GM23338 (cell line): ENCODE measurements around the gene CASP6. TPM values are rescaled to one million over a fixed set of nuclear protein-coding genes. Genes with fewer than 3 reads are reported as not detected.

Source experiments
- ATAC-seq: fragments of 200-7000 bp; cut with Tn5 transposase; 3 replicates; pipeline ENCODE4 v1.9.1; 2020
- DNase-seq: peaks from one replicate; pipeline ENCODE4 v3.0.0-alpha.2; 2015; ENCODE audit warnings: low spot score
- H2AFZ ChIP-seq: fragments of 200-600 bp; sonication (generic); 2 replicates; pipeline ENCODE4 v1.8.0; 2016; ENCODE audit warnings: antibody characterized with exemption, mild to moderate bottlenecking, moderate library complexity
- H3F3A ChIP-seq: fragments of 200-600 bp; sonication (generic); replicated peaks from 2 replicates; pipeline ENCODE4 v1.8.0; 2017; ENCODE audit warnings: antibody characterized with exemption, mixed run types, low read depth
- H3K27ac ChIP-seq: fragments of 200-600 bp; sonication (generic); 2 replicates; pipeline ENCODE4 v1.6.1; 2016; ENCODE audit warnings: low read depth
- H3K27me3 ChIP-seq: fragments of 200-600 bp; sonication (generic); 2 replicates; pipeline ENCODE4 v1.8.0; 2016; ENCODE audit warnings: mild to moderate bottlenecking, mixed run types, moderate library complexity; ENCODE audit not compliant: insufficient read depth
- H3K36me3 ChIP-seq: fragments of 200-600 bp; sonication (generic); 2 replicates; pipeline ENCODE4 v1.8.0; 2016; ENCODE audit warnings: mild to moderate bottlenecking; ENCODE audit not compliant: insufficient read depth
- H3K4me1 ChIP-seq: fragments of 200-600 bp; sonication (generic); 2 replicates; pipeline ENCODE4 v1.8.0; 2016; ENCODE audit warnings: mild to moderate bottlenecking, moderate library complexity; ENCODE audit not compliant: insufficient read depth
- H3K4me2 ChIP-seq: fragments of 200-600 bp; sonication (generic); 2 replicates; pipeline ENCODE4 v1.7.1; 2017; ENCODE audit warnings: mixed run types
- H3K4me3 ChIP-seq: fragments of 200-600 bp; sonication (generic); 2 replicates; pipeline ENCODE4 v1.6.1; 2016; ENCODE audit warnings: mixed run types
- H3K79me2 ChIP-seq: fragments of 200-600 bp; sonication (generic); replicated peaks from 2 replicates; pipeline ENCODE4 v1.8.0; 2017; ENCODE audit warnings: mild to moderate bottlenecking; ENCODE audit not compliant: insufficient read depth
- H3K9me2 ChIP-seq: fragments of 200-600 bp; sonication (generic); 2 replicates; pipeline ENCODE4 v1.8.0; 2017; ENCODE audit not compliant: insufficient read depth
- H4K20me1 ChIP-seq: fragments of 200-600 bp; sonication (generic); replicated peaks from 2 replicates; pipeline ENCODE4 v1.8.0; 2017; ENCODE audit warnings: mild to moderate bottlenecking; ENCODE audit not compliant: insufficient read depth
- H3K27ac Mint-ChIP-seq: 2 replicates; pipeline ENCODE4 v1.8.0; 2020; ENCODE audit warnings: inconsistent platforms, mild to moderate bottlenecking, moderate library complexity, mixed read lengths
- H3K27me3 Mint-ChIP-seq: 3 replicates; pipeline ENCODE4 v1.8.0; 2022; ENCODE audit warnings: low read depth, mild to moderate bottlenecking, moderate library complexity, mixed read lengths, inconsistent platforms; ENCODE audit not compliant: insufficient read depth, poor library complexity
- H3K36me3 Mint-ChIP-seq: 3 replicates; pipeline ENCODE4 v1.8.0; 2021; ENCODE audit warnings: low read depth, mild to moderate bottlenecking, inconsistent platforms, moderate library complexity, mixed read lengths
- H3K4me1 Mint-ChIP-seq: 3 replicates; pipeline ENCODE4 v1.8.0; 2020; ENCODE audit warnings: mild to moderate bottlenecking, inconsistent platforms, mixed read lengths
- H3K4me3 Mint-ChIP-seq: 3 replicates; pipeline ENCODE4 v1.8.0; 2021; ENCODE audit warnings: moderate library complexity, mild to moderate bottlenecking, inconsistent platforms, mixed read lengths
- H3K9me3 Mint-ChIP-seq: 3 replicates; pipeline ENCODE4 v1.8.0; 2020; ENCODE audit warnings: moderate library complexity, mild to moderate bottlenecking, inconsistent platforms, mixed read lengths
- CREB1 ChIP-seq: fragments of 250-450 bp; sonication (Bioruptor Pico); IDR thresholded peaks from 2 replicates; pipeline ENCODE4 v1.5.0; 2020; ENCODE audit warnings: low read depth, mild to moderate bottlenecking, moderate library complexity
- EZH2 ChIP-seq: fragments of 200-600 bp; sonication (generic); IDR thresholded peaks from one replicate; pipeline ENCODE4 v1.8.0; 2017; ENCODE audit warnings: antibody characterized with exemption, mild to moderate bottlenecking, low read depth; ENCODE audit not compliant: unreplicated experiment
- JUNB ChIP-seq: IDR thresholded peaks from one replicate; pipeline ENCODE4 v1.6.1; 2016; ENCODE audit warnings: antibody characterized with exemption; ENCODE audit not compliant: unreplicated experiment
- NANOG ChIP-seq: IDR thresholded peaks from 2 replicates; pipeline ENCODE4 v1.6.1; 2016; ENCODE audit warnings: antibody characterized with exemption, borderline replicate concordance
- STAT1 ChIP-seq: IDR thresholded peaks from one replicate; pipeline ENCODE4 v1.6.1; 2016; ENCODE audit warnings: antibody characterized with exemption; ENCODE audit not compliant: unreplicated experiment
- ZNF331 ChIP-seq: fragments of 250-450 bp; sonication (Bioruptor Pico); IDR thresholded peaks from 2 replicates; pipeline ENCODE4 v1.5.0; 2020; ENCODE audit warnings: low read depth, mild to moderate bottlenecking, moderate library complexity
- polyA plus RNA-seq: library from polyadenylated mRNA; unstranded; fragments of >200 nt; fragmentation: Nextera tagmentation; extraction: Ambion mirVana; gene quantifications from 2 replicates; pipeline ENCODE4 v1.2.1, GENCODE V29; 2016
- total RNA-seq: library from RNA; depleted of rRNA; stranded (reverse); fragments of >200 nt; shearing (Covaris generic); gene quantifications from 2 replicates; pipeline ENCODE4 v1.2.3, GENCODE V29; 2014
- TF ChIP-seq, protein P1 (sequence below): IDR thresholded peaks from 2 replicates; pipeline ENCODE4 v1.6.1; 2016; ENCODE audit warnings: antibody characterized with exemption
- TF ChIP-seq, protein P2 (sequence below): IDR thresholded peaks from one replicate; pipeline ENCODE4 v1.6.1; 2018; ENCODE audit warnings: antibody characterized with exemption; ENCODE audit not compliant: unreplicated experiment

CASP6 gene
- total and polyA plus RNA-seq, 2 experiments from 2014 or later: 30.5 to 35.4 TPM

DNA sequence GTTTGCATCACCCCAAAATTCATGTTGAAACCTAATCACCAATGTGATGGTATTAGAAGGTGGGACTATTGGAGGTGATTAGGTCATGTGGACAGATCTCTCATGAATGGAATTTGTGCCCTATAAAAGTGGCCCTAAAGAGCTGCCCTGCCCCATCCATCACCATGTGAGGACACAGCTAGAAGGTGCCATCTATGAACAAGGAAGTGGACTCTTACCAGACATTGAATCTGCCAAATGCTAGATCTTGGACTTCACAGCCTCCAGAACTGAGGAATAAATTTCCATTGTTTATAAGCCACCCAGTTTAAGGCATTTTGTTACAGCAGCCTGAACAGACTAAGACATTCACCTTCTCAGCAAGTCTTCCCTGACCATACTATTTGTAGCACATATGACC lies 19.1 kb upstream of the CASP6 start:
- Mint-ChIP-seq H3K9me3 (no peaks in the 10 kb centered on the region), H3K27ac (no peak overlapping the region), H3K4me3 (no peak overlapping the region), H3K4me1 (peaks cover 5% of the 10 kb centered on the region; the same call in 2 of the 3 replicates), H3K27me3 (no peaks in the 10 kb centered on the region), H3K36me3 (peaks cover 11% of the 10 kb centered on the region)
- Histone ChIP-seq H3K4me3 (no peak overlapping the region), H3K9me2 (no peaks in the 10 kb centered on the region), H3K4me2 (no peak overlapping the region), H3F3A (no peaks in the 10 kb centered on the region), H4K20me1 (peaks cover 7% of the 10 kb centered on the region; the same call in 1 of the 2 replicates), H3K27ac (no peak overlapping the region), H2AFZ (no peak overlapping the region), H3K79me2 (peaks cover 90% of the 10 kb centered on the region), H3K4me1 (no peaks in the 10 kb centered on the region), H3K36me3 (no peaks in the 10 kb centered on the region), H3K27me3 (no peaks in the 10 kb centered on the region)
- DNase-seq (no peak), ATAC-seq (no peak)
- TF ChIP-seq ZNF331: no peak
- TF ChIP-seq NANOG: no peak
- TF ChIP-seq JUNB: no peak
- TF ChIP-seq, protein P1, sequence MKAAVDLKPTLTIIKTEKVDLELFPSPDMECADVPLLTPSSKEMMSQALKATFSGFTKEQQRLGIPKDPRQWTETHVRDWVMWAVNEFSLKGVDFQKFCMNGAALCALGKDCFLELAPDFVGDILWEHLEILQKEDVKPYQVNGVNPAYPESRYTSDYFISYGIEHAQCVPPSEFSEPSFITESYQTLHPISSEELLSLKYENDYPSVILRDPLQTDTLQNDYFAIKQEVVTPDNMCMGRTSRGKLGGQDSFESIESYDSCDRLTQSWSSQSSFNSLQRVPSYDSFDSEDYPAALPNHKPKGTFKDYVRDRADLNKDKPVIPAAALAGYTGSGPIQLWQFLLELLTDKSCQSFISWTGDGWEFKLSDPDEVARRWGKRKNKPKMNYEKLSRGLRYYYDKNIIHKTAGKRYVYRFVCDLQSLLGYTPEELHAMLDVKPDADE: no peak
- no peak for TF ChIP-seq STAT1

DNA sequence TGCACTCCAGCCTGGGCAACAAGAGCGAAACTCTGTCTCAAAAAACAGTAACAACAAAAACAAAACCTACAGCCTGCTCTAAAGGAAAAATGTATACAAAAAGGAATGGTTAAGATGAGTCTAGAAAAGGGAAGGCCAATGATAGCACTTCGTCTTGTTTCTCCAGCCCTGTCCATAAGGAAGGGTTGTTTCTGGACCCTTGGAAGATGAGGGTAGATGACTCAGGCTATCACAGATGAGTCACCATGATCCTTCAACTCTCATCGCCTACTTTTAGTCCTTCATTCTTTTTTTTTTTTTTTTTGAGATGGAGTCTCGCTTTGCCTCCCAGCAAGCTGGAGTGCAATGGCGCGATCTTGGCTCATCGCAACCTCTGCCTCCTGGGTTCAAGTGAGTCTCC lies 17.8 kb upstream of the CASP6 start:
- TF ChIP-seq NANOG (no peak), EZH2 (no peak), STAT1 (no peak)
- TF ChIP-seq, protein P1: no peak
- H3K4me2 ChIP-seq: no peak overlapping the region
- no peak overlapping the region for H3K4me3 ChIP-seq
- H2AFZ ChIP-seq: no peak overlapping the region
- Mint-ChIP-seq H3K27ac (no peak overlapping the region), H3K9me3 (no peaks in the 10 kb centered on the region), H3K36me3 (peaks cover 23% of the 10 kb centered on the region), H3K4me1 (no peaks in the 10 kb centered on the region; the same call in 2 of the 3 replicates), H3K27me3 (no peaks in the 10 kb centered on the region), H3K4me3 (no peak overlapping the region)
- peaks cover 82% of the 10 kb centered on the region for H3K79me2 ChIP-seq
- ATAC-seq: no peak
- H3K36me3 ChIP-seq: peaks cover 6% of the 10 kb centered on the region
- H3F3A ChIP-seq: no peaks in the 10 kb centered on the region
- H3K27me3 ChIP-seq: no peaks in the 10 kb centered on the region
- DNase-seq: no peak
- no peaks in the 10 kb centered on the region for H3K4me1 ChIP-seq
- no peaks in the 10 kb centered on the region for H3K9me2 ChIP-seq
- H4K20me1 ChIP-seq: peaks cover 7% of the 10 kb centered on the region; the same call in 1 of the 2 replicates
- H3K27ac ChIP-seq: no peak overlapping the region

DNA sequence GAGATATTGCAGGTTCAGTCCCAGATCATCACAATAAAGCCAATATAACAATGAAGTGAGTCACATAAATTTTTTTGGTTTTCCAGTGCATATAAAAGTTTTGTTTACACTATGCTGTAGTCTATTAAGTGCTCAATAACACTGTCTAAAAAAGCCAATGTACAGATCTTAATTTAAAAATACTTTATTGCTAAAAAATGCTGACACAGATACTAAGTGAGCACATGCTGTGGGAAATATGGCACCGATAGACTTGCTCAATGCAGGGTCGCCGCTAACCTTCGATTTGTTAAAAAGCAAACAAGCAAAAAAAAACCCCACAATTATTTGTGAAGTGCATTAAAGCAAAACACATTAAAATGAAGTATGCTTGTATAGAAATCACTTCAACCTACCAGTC lies 16.4 kb upstream of the CASP6 start:
- no peaks in the 10 kb centered on the region for H3K4me1 ChIP-seq
- Mint-ChIP-seq H3K27ac (no peak overlapping the region), H3K27me3 (no peaks in the 10 kb centered on the region), H3K9me3 (no peaks in the 10 kb centered on the region), H3K4me3 (no peak overlapping the region), H3K36me3 (peaks cover 24% of the 10 kb centered on the region), H3K4me1 (no peaks in the 10 kb centered on the region; the same call in 2 of the 3 replicates)
- H2AFZ ChIP-seq: no peak overlapping the region
- H3K4me3 ChIP-seq: no peak overlapping the region
- ATAC-seq: no peak
- H3K79me2 ChIP-seq: peaks cover 68% of the 10 kb centered on the region
- H3K4me2 ChIP-seq: no peak overlapping the region
- H3F3A ChIP-seq: no peaks in the 10 kb centered on the region
- H3K27me3 ChIP-seq: no peaks in the 10 kb centered on the region
- DNase-seq: no peak
- H3K36me3 ChIP-seq: peaks cover 14% of the 10 kb centered on the region
- H3K27ac ChIP-seq: no peak overlapping the region
- peaks cover 7% of the 10 kb centered on the region; the same call in 1 of the 2 replicates for H4K20me1 ChIP-seq
- H3K9me2 ChIP-seq: no peaks in the 10 kb centered on the region
- TF ChIP-seq CREB1: no peak
- TF ChIP-seq, protein P2, sequence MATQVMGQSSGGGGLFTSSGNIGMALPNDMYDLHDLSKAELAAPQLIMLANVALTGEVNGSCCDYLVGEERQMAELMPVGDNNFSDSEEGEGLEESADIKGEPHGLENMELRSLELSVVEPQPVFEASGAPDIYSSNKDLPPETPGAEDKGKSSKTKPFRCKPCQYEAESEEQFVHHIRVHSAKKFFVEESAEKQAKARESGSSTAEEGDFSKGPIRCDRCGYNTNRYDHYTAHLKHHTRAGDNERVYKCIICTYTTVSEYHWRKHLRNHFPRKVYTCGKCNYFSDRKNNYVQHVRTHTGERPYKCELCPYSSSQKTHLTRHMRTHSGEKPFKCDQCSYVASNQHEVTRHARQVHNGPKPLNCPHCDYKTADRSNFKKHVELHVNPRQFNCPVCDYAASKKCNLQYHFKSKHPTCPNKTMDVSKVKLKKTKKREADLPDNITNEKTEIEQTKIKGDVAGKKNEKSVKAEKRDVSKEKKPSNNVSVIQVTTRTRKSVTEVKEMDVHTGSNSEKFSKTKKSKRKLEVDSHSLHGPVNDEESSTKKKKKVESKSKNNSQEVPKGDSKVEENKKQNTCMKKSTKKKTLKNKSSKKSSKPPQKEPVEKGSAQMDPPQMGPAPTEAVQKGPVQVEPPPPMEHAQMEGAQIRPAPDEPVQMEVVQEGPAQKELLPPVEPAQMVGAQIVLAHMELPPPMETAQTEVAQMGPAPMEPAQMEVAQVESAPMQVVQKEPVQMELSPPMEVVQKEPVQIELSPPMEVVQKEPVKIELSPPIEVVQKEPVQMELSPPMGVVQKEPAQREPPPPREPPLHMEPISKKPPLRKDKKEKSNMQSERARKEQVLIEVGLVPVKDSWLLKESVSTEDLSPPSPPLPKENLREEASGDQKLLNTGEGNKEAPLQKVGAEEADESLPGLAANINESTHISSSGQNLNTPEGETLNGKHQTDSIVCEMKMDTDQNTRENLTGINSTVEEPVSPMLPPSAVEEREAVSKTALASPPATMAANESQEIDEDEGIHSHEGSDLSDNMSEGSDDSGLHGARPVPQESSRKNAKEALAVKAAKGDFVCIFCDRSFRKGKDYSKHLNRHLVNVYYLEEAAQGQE: no peak
